Loucy (cell line): Measurements from ENCODE around the gene HMCES.

Source experiments
- EZH2phosphoT487 ChIP-seq: fragments of 200-600 bp; IDR thresholded peaks from 2 replicates; pipeline ENCODE4 v1.6.1; 2018; ENCODE audit warnings: antibody characterized with exemption, mild to moderate bottlenecking, moderate library complexity, borderline replicate concordance
- TF ChIP-seq, protein P1 (sequence below): fragments of 200-600 bp; sonication (generic); conservative IDR thresholded peaks from 2 replicates; pipeline ENCODE4 v1.5.1; 2014; ENCODE audit warnings: mild to moderate bottlenecking, antibody characterized with exemption, low read length

DNA sequence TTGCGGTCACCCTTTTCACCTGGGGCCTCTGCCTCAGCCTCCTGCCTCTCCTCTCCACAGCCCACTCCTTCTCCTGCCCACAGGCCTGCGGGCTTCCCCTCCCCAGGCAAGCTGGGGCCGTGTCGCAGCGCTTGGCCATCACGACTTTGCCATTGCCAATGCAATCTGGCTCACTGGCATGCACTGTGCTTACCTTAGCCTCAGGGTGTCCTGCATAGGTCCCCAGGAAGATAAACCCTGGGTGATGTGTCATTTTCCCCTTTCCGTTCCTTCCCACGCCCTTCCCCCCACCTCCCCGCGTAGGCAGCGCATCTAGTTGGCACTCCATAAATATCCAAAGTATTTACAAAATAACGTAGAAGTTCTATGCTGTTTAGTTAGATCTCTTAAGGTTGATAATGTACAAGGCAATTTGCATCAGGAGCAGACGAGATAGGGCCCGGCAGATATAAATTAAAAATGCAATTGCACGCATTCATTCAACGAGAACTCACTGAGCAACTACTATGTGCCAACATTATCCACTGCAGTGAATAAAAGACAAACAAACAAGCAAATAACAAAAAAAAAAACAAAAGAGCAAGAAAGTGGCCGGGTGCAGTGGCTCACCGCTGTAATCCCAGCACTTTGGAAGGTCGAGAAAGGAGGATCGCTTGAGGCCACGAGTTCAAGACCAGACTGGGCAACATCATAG is 30.2 kb upstream of the HMCES start:
- TF ChIP-seq, protein P1, sequence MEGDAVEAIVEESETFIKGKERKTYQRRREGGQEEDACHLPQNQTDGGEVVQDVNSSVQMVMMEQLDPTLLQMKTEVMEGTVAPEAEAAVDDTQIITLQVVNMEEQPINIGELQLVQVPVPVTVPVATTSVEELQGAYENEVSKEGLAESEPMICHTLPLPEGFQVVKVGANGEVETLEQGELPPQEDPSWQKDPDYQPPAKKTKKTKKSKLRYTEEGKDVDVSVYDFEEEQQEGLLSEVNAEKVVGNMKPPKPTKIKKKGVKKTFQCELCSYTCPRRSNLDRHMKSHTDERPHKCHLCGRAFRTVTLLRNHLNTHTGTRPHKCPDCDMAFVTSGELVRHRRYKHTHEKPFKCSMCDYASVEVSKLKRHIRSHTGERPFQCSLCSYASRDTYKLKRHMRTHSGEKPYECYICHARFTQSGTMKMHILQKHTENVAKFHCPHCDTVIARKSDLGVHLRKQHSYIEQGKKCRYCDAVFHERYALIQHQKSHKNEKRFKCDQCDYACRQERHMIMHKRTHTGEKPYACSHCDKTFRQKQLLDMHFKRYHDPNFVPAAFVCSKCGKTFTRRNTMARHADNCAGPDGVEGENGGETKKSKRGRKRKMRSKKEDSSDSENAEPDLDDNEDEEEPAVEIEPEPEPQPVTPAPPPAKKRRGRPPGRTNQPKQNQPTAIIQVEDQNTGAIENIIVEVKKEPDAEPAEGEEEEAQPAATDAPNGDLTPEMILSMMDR = no peak
- no peak for TF ChIP-seq EZH2phosphoT487
